Right ventricle myocardium superior (tissue), 1 donor: Measurements from ENCODE around the gene GNAI2. TPM values are rescaled to one million over a fixed set of nuclear protein-coding genes. Genes with fewer than 3 reads are reported as not detected.
"Not testable (repeated sequence)": the region's sequence is repeated elsewhere in the genome, so short reads cannot be mapped to it uniquely, and the experiment has no call there.

Experiments
- ATAC-seq: fragments of 200-7000 bp; cut with Tn5 transposase; one replicate; pipeline ENCODE4 v1.9.1; 2020; ENCODE audit warnings: mild to moderate bottlenecking; ENCODE audit not compliant: poor library complexity
- DNase-seq: peaks from one replicate; pipeline ENCODE4 v3.0.0-alpha.2; 2020
- intact Hi-C: fragments of 100-400 bp; cut with DNase I; formaldehyde crosslinking; loops from one replicate; pipeline ENCODE4 v1.11.2; 2022
- total RNA-seq: library from RNA; stranded (reverse); fragmentation: NEBNext Ultra II Directional; extraction: Animal tissue kit (Norgen Biotek cat#: 25700); gene quantifications from one replicate; pipeline ENCODE4 v1.2.1, GENCODE V29; 2021
- donor health status: DM: no; HTN: yes; CAD: no; lungs with severe emphysema.

The GNAI2 gene
- total RNA-seq, 1 donor from 2014 or later, result 126 TPM

DNA sequence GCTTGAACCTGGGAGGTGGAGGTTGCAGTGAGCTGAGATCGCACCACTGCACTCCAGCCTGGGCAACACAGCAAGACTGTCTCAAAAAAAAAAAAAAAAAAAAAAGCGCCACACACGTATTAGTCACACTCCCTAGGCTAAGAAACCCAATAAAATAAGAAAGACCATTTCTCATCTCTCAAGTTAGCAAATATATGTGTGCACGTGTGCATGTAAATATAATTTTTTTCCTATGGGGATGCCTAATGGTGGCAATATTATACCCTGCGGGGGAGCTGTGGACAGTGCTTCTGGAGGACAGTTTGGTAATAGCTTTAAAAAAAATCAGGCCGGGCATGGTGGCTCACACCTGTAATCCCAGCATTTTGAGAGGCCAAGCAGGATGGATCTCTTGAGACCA lies 48.1 kb downstream of the GNAI2 start:
- DNase-seq, ATAC-seq, intact Hi-C loops: not testable (repeated sequence)

DNA sequence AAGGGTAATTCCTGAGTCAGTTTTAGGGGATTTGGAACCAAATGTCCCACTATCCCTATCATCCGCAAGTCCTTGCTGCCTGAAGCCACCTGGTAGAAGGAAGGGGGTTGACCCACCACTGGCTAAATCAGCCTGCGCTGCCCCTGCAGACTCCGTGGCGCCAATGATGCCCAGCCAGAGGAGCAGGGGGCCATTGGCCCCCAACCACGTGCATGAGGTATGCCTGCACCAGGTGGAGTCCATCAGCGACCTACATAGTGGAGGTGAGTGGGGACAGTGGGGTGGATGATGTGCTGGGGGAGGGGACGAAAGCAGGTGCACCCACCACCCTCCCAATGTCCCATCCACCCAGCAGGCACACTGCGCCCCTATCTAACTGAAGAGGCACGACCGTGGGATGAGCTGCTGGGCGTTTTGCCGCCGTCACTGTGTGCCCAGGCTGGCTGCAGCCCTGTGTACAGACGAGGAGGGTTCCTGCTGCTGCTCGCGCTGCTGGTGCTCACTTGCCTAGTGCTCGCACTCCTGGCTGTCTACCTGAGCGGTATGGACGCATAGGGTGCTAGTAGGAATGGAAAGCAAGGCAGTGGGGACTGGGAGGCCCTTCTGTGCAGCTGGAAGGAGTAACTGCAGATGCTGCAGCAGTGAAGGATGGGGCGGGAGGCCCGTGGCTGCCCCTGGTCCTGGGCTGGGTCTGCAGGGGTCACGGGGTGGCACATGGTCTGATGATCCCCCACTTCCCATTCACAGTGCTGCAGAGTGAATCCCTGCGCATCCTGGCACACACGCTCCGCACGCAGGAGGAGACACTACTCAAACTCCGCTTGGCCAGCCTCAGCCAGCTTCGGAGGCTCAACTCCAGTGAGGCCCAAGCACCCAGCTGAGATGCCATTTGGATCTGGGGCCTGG lies 50.6 kb downstream of the GNAI2 start:
- peak; percentile 4 for ATAC-seq
- intact Hi-C loops, result no loop called here
- no peak for DNase-seq

DNA sequence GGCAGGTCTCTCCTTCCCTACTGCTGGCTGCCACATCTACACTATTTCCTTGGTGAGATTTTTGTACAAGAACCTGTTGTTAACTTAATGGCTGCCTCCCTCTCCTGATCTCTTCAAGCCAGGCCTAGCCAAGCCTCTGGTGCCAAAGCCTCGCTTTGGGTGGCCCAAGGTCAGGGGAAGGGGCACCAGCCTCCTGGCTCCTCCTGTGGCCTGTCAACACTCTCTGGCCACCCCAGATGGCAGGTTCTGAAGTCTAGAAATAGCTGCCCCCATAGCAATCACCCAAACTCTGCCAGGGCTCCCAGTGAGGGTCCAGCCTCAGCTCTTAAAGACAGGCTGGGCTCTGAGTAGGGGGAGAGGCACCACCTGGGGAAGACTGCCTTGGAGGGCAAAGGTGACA lies 51.3 kb downstream of the GNAI2 start:
- ATAC-seq (peak; percentile 63), DNase-seq (peak; percentile 75)
- intact Hi-C loops, result no loop called here

DNA sequence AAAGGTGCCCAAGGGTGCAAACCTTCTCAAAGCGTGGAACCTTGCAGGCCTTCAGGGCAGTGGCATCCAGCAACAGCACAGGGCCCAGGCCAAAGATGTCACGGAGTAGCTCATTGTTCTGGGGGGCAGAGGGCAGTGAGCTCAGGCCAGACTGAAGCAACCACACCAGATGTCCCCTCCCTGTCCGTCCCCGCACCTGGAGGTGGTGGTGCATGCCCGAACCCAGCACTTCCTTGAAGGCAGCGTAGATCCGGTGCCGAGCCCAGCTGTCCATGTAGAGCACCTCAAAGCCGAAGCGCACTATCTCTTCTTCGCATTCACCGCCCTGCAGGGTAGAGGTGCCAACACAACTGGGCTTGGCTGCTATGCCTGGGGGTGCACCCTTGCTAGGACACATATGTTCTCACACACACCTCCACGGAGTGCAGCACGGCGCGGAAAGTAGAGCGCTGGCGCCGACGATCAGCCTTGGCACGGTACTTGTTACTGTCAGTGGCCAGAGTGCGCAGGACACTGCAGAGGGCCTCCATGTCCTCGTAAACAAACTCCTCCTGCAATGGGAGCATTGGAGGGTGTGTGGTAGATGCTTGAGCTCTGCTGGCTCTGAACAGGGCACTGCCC lies 52.5 kb downstream of the GNAI2 start:
- DNase-seq, result no peak
- no peak for ATAC-seq
- intact Hi-C loops, result no loop called here

DNA sequence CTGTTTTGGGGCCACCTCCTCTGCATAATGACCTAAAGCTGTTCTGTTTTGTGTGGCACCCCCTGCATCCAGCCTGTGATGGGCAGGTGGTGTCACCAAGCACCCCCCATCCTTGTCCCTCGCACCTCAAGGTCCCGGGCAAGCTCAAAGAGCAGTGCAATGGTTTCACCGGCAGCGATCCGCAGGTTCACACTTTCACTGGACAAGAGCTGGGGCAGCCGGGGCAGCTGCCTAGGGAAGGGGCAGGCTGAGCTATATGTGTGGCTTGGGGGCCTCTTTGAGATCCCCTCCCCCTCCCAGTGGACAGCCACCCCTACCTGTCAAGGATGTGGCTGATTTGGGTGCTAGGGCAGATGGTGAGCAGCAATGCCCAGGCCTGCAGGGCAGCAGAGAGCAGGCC lies 53.1 kb downstream of the GNAI2 start:
- intact Hi-C loops, result no loop called here
- DNase-seq, result no peak
- ATAC-seq, result no peak

DNA sequence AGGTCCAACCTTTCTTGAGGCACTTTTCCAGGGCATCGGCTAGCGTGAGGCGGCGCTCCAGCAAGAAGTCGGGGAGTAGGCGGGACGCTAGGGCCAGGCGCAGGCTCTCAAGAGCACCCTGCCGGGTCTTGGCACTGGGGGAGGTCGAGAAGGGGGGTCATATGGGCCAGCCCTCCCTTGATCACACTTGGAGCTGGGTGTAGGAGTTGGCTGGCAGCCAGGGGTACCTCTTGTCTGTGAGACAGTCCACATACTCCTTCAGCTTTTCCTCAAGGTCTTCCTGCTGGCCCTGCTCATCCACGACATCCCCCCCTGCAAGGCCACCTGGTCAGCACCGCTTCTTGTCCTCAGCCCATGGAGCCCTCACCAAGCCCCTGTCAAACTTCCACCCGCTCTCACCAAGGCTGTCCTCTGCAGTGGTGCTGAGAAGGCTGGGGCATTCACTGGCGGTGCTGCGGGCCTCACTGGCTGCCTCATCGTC lies 54.2 kb downstream of the GNAI2 start:
- intact Hi-C loops, result no loop called here
- ATAC-seq (no peak), DNase-seq (peak; percentile 51)

DNA sequence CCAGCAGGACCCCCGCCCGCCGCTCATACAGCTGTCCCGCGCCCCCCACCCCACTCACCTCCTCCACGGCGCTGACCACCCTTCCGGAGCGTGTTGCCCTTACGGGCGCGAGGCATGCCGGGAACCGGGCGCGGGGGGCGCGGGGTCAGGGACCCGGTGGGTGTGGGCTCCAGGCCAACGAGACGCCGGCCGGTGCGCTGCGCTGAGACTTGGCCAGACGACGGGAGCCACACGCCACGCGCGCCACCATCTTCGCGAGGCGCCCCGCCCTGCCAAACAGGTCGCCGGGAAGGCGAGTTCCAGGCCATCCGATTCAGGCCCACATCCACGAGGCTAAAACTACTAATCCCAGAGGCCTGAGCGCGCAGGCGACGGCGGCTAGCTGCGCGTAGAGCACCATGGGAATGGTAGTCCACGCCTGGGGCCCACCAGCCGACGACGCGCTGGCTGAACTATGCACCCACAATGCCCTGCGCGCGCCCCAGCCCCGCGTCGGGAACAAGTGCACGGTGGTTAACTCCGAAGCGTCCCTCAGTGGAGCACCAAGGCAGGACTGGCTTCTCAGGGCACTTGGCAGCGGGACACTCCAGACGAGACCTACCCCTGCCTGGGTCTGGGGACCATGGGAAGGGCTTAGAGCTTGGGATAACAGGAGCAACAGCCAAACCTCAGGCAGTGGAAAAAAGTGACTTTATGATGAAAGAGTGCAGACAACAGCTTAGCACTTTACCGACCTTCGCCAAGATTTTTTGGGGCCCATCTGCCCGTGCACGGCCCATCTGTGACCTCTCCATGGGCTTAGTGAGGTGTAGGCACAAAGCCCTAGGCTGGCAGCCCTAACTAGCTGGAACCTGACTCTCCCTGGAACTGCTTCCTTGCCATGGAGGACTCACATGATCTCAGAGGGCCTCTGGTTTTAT lies 56.4 kb downstream of the GNAI2 start, which contains the start of gene IFRD2:
IFRD2 (minus strand) TSS at position 271 of the 920 bp plus-strand sequence; CDS start at position 116, 155 bp downstream.
- DNase-seq (peak; percentile 99), ATAC-seq (peak; percentile 94)
- intact Hi-C loops, result no loop called here

DNA sequence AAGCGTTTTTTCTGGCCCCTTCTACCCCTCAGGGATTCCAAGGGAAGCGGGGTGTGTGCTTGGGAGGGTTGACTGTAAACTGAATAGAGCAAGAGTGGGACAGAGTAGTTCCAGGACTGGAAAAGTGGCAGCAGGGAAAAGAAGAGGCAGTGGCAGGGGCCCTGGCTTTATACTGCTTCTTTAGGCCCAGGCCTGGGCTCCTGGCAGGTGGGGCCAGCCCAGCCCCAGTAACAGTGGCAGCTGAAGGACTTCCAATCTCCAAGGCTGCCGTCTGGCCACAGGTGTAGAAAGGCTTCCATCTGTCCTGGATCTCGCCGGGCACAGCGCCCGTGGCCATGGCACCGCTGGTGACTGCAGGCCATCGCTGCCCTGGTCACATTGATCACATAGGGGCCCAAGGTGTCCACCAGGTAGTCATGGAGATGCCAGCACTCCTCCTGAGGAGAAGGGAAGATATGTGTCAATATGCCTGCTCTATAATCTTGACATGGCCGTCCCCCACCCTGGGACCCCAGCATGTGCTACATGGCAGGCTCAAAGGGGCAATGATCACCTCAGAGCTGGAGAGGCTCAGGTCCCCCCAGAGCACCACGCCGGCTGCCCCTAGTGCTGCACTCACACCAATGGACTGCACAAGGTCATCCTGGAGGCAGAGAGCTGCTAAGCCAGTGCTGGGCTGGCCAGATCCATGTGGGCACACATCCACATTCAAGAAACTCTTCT lies 57.2 kb downstream of the GNAI2 start:
- DNase-seq (peak; percentile 47), ATAC-seq (no peak)
- intact Hi-C loops, result no loop called here

DNA sequence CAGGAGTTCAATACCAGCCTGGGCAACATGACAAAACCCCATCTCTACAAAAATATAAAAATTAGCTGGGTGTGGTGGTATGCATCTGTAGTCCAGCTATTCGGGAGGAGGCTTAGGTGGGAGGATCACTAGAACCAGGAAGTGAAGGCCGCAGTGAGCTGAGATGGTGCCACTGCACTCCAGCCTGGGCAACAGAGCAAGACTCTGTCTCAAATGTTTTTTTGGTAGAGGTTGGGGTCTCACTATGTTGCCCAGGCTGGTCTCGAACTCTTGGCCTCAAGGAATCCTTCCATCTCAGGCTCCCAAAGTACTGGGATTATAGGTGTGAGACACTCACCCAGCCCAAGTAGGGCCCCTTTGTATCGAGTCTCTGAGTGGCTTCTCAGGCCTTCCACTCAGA lies 58.1 kb downstream of the GNAI2 start:
- intact Hi-C loops, result no loop called here
- no peak for DNase-seq

DNA sequence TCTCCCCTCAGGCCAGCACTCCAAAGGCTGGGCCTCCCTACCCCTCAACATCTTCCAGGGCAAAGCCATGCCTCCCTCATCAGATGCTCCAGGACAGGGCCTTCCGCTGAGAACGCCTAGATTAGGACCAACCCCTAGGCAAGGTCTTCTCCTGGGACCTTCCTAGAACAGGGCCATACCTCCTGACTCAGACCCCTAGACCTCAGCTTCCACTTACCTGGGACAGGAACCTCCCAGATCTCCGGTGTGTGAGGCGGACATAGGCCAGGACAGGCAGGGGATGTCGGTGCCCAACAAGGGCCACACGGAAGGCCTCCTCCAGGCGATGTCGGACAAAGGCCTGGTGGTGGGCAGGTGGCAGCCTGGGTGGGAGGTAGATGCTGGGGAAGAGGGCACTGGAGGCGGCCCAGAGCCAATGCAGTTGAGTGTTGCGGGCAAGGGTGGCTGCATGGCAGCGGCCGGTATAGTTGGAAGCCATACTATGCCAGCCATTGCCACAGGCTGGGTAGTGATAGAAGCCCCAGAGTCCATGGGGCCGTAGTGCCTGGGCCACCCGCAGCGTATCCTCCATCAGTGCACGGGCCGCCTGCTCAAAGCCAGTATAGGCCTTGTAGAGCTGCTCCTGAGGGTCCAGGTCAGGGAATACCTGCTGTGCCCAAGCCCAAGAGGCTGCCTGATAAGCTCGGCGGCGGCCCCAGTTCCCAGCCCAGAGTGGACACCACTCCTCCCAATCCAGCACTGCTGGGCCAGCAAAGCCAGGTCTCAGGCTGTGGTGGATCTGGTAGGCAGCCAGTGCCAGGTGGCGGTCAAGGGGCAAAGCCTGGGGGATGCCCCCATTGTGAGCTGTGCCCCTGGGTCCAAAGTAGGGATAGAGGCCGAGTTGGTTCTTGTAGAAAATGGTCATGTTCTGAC lies 58.7 kb downstream of the GNAI2 start:
- DNase-seq, result no peak
- ATAC-seq, result no peak

More for the DNA sequence above, 58.1 kb downstream of the GNAI2 start:
- ATAC-seq, result no peak

DNA sequence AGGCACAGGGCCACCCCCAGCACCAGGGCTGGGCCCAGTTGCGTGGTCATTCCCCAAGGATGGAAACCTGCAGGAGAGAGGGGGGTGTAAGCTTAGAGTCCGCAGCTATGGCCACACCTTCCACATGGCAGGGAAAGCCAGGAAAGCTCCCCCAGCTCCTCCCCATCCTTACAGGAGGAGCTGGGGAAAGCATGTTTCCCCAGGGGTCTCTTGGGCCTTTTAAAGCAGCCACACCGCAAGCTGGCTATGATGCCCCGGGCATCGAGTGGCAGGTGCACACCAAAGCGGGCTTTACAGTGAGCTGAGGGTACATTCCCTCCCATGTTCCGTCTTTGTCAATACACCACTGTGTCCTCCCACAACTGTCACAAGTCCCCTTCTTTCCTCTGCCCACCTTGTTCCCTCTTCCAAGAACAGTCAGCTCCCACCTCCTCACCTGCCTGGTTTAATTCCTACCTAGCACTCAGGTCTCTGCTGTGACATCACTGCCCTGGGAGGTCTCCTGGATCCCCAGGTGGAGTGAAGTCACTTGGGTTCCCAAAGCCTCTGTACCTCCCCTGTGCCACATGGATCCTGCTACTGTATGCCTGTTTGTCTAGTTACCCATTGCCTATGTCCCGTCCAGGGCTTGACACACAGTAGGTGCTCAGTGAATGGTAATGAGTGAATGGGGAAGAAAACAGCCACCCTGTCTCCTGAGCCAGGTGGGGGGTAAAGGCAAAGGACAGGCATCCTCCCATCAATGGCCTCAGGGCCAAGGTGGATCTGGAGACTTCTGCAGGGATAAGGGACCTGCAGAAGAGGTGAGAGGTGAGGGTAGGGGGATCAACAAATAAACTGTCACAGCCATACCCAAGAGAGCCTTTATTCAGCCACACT lies 59.8 kb downstream of the GNAI2 start:
- intact Hi-C loops, result no loop called here
- no peak for ATAC-seq

More for the DNA sequence above, 58.7 kb downstream of the GNAI2 start:
- intact Hi-C loops, result no loop called here

DNA sequence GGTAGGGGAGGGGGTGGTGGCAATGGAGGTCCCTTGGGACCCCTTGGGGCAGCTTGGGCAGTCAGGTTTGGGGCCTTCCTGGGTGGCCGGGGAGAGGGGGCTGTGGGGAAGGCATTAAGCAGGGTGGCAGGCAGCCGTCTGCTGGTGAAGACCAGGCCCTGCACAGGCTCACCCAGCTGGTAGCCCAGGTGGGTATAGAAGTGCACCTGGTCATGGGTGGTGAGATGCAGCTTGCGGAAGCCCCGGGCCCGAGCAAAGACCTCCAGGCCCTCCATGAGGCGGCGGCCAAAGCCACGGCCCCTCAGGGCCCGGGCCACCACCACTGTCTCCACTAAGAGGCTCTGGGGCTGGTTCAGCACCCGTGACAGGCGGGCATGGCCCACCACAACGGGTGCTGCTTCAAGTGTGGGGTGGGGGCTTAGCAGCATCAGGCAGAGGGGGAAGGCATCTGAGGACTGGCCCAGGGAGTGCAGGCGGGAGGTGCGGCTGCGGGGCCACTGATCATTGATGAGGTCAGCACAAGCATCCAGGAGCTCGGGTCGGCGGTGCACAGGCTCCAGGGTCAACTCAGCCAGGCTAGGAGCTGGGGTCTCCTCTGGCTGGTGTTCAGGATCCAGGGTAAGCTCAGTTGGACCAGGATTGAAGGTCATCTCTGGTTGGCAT lies 60.8 kb downstream of the GNAI2 start:
- DNase-seq (no peak), ATAC-seq (no peak)
- intact Hi-C loops, result no loop called here

More for the DNA sequence above, 59.8 kb downstream of the GNAI2 start:
- DNase-seq, result no peak

DNA sequence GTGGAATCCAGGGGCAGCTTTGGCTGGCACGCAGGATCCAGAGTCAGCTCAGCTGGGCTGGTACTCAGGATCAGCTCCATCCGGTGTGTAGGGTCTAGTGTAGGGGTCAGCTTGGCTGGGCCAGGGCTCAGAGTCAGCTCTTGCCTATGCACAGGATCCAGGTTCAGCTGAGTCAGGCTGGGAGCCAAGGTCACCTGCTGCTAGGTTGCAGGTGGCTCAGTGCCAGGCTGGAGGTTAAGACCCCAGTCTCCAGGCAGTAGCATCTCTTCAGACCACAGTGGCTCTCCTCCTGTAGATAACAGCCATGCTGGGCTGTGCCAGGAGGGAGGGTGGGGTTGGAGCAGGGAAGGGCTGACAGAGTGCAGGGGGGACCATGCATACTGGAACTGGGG lies 61.4 kb downstream of the GNAI2 start:
- DNase-seq, result no peak
- ATAC-seq, result no peak
- intact Hi-C loops, result no loop called here

DNA sequence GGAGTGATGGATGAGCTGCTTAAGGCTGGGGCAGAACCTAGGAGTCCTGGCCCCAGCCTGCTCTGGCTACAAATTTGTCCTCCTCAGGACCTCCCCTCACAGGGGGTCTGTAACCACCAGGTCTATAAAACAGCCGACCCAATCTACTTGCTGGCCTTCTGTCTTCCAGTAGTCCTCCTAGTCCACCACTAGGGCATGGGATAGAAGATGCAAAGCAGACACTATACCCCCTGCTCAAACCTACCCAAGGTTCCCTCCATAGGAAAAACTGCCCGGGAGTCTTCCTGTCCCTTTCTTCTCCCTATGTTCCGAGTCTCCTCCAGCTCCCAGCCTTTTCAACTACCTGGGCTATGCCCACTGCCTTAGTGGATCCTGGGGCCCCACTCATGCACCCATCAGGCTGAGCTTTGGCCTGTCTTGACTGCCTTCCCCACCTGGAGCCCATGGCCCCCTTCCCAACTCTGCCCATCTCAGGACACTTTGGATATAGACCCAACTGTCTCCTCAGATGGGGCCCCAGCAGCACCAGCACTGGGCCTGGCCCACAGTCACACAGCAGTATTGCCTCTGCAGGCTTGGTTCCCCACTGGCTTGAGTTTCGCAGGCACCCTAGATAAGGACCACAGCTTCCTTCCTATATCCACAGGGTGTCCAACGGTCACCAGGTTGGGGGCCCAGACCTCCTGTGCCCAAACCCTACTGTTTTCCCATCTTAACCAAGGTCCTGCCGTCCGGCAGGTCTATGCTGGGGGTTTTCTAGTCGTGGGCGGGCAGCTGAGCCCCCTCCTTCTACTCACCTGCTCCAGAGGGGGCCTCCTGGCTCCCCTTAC lies 62.1 kb downstream of the GNAI2 start:
- intact Hi-C loops, result no loop called here
- DNase-seq (no peak), ATAC-seq (no peak)
